Fibroblast of skin of right biceps (primary cell): ENCODE data around the gene ALG12.

ENCODE experiments used
- DNase-seq: peaks from one replicate; pipeline ENCODE4 v3.0.0-alpha.2; 2013

ALG12 gene

DNA sequence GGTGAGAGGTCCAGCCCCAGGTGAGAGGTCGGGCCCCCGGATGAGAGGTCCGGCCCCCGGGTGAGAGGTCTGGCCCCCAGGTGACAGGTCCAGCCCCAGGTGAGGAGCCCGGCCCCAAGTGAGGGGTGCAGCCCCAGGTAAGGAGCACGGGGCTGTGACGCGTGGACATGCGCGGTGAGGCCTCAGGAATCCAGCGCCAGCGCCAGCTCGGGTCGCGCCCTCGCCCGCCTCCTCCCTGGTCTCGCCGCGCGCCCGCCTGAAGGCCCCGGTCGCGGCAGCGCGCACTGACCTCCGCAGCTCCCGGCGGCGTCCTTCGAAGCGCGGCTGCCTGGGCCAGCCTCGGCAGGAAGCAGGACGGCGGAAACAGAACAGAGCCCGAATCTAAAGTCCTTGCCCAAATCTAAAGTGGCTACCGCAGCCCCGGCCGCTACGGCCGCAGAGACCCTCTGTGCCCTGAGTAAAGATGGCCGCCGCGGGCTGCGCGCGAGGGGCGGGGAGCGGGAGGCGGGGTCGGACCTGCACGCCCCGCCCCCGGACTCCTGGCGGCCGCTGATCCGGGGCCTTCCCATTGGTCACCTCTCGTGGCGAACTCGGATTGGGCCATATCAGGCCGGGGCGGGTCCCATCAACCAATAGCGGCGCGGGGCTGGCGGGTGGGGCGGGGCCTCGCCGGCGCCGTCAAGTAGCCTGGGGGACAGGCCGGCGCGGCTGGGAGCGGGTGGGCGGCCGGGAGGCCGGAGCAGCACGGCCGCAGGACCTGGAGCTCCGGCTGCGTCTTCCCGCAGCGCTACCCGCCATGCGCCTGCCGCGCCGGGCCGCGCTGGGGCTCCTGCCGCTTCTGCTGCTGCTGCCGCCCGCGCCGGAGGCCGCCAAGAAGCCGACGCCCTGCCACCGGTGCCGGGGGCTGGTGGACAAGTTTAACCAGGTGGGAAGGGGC is at the start of gene ALG12, which contains the start of gene CRELD2:
ALG12 (minus strand) TSS at position 465 of the 937 bp plus-strand sequence. CDS start 4,673 bp downstream, outside the sequence.
CRELD2 (plus strand) TSS at position 661 of the 937 bp plus-strand sequence; CDS start at position 797, 136 bp downstream.
- peak; percentile 97 for DNase-seq

DNA sequence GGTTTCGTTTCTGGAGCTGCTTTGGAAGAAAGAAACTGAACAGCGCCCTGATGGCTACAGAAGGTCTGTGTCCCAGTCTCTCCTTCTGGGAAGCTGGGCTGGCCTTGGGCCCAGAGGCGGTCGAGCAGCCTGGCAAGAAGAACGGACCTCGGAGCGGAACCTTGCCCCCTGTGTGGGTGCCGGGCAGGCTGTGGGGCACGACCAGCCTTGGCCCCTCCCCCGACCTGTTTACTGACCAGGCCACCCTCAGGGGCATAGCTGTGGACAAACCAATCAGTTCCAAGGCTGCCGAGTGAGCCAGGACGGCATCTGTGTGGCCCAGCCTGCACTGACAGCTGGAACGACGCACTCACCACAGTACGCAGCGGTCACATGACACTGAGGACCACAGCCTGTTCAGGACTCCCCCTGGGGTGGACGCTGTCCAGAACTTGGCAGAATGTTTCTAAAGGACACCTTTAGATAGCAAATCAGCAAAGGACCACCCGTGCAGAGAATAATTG is 49.5 kb upstream of the ALG12 start:
- no peak for DNase-seq

DNA sequence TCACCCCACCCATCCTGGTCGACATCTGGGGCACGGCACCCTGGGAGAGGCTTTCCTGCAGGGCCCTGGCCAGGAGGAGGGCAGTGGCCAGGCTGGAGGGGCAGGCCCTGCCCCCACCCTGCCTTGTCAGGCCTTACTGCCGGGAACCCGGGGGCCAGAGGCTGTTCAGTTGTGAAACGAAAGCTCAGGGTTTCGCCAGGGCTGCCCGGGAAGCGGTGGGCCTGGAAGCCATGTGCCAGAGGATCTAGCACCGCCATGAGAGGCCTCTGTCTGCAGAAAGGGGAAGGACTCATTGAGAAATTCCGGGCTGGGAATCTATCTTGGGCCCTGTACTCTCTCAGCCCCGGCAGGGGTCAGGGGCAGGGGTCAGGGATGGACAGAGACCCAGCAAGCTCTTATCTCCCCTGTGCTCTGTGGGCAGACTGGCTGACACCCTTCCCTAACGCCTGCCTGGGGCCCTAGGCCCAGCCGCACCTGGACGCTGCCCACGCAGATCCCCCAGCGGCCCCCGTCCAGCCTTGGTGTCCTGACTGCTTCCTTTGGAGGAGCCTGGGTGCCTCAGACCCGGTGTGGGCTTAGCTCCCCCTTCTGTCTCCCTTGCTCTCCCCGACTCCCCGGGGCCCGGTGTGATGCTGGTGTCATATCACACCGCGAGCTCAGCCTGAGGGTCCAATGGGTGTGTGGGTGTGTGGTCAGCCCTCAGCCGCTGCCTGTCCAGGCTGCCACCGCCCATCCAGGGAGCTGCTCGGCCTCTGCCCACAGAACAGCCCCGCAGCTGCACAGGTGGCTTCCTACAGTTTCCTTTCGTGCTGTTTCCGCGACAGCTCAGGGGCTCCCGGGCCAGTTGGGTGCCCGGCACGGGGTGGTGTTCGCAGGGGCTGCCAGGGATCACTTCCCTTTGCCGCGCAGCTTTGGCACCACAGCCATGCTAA is 48.8 kb upstream of the ALG12 start:
- DNase-seq: no peak

DNA sequence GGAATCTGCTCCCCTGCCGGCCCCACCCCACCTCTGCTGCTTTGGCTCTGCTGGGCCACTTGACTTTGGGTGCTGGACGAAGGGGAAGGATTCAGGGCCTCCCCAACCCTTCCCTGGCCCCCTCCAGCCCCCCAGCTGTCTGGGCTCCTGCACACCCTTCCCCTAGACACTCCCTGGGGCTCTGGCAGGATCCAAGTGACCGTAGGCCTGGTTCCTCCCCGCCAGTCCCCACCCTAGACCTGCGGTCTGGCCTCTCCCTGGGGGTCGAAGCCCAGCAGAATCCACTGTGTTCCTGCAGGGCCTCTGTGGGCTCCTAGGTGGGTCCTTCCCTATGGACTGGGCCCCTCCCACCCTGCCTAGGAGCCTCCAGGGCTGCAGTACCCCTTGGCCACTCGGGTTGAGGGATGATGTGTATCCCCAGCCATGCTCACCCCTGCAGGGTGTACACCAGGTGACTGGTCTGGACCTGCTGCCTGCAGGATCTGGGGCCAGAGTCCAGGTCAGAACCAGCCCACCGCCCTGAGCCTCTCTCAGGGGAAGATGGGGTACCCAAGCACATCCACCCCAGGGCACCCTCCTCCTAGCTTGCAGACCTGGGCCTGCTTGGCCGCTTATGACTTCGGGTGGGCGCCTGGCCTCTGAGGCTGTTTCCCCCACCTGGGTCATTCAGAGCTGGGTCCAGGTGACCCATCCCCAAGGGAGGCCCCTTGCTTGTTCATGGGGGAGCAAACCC is 48.0 kb upstream of the ALG12 start:
- no peak for DNase-seq

DNA sequence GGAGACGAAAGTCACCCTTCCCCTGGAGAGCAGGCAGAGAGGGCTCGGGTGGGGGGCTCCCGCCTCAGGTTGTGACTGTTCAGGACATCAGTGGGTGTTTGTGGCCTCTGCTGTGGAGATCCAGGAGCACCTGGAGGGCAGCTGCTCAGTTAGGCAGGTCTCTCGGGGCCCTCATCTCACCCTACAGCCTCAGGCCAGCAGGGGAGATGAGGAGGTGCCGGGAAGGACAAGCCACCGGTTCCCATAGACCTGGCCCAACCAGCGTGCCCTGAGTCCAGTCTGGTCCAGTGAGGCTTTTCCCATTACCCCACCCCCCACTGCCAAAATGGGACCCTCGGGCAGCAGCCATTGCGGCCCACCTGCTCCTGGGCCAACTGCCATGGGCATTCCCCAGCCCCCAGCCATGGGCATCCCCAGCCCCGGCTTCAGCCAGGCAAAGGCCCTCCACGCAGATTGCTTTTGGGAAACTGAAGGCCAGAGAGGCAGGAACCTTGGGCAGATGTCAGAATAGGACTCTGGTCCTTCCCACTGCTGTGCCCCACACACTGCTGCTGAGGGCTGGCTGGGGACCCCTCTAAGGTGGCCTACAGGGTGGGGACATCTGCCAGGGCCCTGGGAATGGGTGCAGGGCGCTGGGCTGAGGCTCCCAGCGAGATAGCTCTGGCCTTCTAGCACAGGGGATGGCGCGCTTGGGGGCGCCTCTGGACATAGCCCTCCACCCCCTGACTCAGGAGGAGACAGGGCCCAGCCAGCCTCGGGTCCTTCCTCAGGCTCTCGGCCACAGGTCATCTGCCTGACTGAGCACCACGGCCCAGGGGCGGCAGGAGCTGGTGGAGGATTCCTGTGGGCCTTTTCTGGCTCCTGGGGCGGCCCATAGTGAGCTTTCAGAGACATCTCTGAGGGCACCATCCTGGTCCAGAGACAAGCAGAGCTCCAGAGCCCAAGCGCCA is 47.1 kb upstream of the ALG12 start:
- no peak for DNase-seq

DNA sequence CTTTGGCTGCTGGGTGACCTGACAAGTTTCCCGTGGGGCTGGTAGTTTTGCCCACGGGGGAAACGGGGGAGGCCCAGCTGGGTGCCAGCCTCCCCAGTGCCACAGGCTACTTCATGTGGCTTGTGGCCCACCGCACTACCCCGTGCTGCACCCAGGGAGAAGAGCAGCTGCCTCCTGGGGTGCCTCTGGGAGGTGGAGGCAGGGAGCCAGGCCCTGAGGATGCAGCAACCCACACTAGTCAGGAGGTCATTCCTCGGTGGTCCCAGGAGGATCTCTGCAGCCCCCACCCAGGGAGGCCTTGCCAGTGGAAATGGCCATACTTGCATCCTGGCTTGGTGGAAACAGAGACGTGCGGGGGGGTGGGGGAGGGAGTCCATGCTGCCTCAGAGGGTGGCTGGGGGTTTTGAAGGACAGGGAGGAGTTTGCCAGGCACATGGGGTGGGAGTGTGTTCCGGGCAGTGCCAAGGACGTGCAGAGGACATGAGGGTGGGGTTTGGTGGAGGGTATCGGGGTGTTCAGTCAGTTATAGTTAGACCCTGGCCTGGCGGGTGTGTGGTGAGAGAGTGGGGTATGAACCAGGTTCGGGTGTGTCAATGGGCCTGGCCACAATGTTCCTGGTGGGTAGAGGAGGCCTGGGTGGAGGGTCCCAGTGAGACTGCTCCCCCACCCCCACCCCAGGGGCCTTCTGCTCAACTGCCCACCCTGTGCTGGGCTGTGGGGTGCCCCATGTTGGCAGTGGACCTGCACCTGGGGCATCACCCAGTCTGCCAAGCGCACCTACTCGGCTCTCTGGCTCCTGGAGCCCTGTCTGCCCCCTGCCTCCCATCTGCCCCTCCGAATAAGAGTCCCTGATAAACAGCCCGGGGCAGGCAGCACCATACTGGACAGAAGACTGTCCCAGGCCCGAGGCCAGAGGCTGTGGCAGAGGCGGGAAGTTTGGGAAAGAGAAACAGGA is 46.2 kb upstream of the ALG12 start:
- no peak for DNase-seq

DNA sequence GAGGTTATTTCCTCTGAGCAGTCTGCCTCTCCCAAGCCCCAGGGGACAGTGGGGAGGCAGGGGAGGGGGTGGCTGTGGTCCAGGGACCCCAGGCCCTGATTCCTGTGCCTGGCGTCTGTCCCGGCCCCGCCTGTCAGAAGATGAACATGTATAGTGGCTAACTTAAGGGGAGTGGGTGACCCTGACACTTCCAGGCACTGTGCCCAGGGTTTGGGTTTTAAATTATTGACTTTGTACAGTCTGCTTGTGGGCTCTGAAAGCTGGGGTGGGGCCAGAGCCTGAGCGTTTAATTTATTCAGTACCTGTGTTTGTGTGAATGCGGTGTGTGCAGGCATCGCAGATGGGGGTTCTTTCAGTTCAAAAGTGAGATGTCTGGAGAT is 45.4 kb upstream of the ALG12 start:
- DNase-seq: no peak

DNA sequence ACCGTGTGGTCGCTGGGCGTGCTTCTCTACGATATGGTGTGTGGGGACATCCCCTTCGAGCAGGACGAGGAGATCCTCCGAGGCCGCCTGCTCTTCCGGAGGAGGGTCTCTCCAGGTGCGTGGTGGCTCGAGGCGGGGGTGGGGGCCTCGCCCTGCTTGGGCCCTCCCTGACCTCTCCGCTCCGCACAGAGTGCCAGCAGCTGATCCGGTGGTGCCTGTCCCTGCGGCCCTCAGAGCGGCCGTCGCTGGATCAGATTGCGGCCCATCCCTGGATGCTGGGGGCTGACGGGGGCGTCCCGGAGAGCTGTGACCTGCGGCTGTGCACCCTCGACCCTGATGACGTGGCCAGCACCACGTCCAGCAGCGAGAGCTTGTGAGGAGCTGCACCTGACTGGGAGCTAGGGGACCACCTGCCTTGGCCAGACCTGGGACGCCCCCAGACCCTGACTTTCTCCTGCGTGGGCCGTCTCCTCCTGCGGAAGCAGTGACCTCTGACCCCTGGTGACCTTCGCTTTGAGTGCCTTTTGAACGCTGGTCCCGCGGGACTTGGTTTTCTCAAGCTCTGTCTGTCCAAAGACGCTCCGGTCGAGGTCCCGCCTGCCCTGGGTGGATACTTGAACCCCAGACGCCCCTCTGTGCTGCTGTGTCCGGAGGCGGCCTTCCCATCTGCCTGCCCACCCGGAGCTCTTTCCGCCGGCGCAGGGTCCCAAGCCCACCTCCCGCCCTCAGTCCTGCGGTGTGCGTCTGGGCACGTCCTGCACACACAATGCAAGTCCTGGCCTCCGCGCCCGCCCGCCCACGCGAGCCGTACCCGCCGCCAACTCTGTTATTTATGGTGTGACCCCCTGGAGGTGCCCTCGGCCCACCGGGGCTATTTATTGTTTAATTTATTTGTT is 44.8 kb upstream of the ALG12 start:
- DNase-seq: no peak

DNA sequence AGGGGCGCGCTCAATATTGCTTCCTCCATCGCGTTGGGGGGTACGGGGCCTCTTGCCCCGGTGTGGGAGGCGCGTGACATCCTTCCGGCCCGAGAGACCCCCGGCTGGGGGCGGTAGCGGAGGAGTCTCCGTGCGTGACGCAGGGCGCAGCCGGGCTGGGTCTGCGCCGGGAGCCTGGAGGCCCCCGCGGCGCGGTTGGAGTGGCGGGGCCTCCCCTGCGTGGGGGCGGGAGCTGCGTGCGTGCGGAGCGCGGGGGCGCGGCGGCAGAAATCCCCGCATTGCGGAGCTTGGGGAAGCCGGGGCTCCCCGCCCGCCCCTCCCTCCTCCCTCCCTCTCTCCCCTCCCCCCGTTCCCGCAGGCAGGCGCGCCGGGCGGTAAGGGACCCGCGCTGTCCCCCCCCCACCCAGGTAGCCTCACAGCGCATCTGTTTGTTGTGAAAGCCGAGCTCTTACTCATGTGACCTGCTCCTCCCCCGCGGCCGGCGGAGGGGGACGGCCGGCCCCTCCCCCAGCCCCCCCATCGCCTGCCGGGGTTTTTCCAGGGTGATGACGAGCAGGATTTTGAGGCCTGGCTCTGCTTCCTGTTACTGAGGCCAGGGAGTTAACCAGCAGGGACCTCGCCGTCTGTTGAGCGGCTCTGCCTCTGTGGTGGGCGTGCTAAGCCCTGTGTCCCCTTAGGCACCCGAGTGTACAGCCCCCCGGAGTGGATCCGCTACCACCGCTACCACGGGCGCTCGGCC is 43.9 kb upstream of the ALG12 start:
- DNase-seq: peak; percentile 95

DNA sequence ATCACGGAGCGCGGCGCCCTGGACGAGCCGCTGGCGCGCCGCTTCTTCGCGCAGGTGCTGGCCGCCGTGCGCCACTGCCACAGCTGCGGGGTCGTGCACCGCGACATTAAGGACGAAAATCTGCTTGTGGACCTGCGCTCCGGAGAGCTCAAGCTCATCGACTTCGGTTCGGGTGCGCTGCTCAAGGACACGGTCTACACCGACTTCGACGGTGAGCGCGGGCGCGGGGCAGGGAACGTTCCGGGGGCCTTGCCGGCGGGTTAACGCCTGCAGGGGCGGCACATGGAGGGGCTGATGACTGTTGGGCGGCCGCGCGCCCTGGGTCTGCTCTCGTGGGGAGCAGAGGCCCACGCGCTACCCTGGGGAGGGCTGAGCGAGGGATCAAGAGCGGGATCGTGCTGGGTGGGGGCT is 43.4 kb upstream of the ALG12 start:
- peak; percentile 22 for DNase-seq

DNA sequence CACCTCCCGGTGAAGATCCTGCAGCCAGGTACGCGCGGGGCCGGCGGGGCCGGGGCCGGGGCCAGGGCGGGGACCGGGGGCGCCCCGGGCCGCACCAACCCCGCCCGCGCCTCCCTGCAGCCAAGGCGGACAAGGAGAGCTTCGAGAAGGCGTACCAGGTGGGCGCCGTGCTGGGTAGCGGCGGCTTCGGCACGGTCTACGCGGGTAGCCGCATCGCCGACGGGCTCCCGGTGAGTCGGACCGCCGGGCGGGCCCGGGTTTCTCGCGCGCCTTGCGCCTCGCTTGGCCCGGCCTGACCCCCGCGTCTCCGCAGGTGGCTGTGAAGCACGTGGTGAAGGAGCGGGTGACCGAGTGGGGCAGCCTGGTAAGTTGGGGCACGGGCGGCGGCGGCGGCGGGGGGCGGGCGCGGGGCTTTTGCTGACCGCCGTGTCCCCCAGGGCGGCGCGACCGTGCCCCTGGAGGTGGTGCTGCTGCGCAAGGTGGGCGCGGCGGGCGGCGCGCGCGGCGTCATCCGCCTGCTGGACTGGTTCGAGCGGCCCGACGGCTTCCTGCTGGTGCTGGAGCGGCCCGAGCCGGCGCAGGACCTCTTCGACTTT is 42.9 kb upstream of the ALG12 start:
- DNase-seq: peak; percentile 47

DNA sequence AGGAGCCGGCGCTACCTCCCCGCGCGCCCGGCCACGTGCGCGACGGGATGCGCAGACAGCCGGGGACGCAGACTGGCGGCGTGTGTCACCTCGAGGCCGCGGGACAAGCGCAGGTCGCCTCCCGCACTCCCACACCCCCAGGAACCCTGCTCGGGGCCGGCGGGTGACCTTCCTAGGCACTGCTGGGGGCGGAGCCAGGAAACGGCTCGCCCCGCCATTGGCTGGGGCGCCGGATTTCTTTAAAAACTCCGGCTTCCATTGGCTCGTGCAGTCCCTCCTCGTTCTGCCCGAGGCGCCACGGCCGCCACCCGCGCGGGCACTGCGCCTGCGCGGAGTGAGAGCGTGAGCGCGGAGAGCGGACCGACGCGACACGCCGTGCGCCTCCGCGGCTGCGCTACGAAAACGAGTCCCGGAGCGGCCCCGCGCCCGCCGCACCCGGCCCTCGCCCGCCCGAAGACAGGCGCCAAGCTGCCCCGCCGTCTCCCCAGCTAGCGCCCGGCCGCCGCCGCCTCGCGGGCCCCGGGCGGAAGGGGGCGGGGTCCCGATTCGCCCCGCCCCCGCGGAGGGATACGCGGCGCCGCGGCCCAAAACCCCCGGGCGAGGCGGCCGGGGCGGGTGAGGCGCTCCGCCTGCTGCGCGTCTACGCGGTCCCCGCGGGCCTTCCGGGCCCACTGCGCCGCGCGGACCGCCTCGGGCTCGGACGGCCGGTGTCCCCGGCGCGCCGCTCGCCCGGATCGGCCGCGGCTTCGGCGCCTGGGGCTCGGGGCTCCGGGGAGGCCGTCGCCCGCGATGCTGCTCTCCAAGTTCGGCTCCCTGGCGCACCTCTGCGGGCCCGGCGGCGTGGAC is 42.1 kb upstream of the ALG12 start, which contains the start of gene PIM3:
PIM3 (plus strand) TSS at position 614 of the 846 bp plus-strand sequence; CDS start at position 790, 176 bp downstream.
- peak; percentile 98 for DNase-seq

DNA sequence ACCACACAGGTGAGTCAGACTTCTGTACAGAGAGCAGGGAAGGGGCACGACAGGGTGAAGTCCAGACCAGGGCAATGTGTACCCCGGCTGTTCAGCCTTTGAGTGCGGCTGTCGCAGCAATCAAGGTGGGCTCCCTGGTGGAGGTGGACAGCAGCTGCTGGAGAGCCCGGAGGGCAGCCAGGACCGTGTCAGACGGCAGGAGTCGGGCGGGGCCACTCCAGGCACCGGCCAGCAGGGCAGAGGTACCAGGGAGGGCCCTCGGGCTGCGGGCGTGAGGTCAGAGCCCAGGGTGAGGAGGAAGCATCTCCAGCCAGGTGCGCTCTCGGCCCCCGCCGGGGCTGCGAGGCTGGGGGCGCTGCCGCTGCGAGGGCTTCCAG is 41.5 kb upstream of the ALG12 start:
- DNase-seq: peak; percentile 40

DNA sequence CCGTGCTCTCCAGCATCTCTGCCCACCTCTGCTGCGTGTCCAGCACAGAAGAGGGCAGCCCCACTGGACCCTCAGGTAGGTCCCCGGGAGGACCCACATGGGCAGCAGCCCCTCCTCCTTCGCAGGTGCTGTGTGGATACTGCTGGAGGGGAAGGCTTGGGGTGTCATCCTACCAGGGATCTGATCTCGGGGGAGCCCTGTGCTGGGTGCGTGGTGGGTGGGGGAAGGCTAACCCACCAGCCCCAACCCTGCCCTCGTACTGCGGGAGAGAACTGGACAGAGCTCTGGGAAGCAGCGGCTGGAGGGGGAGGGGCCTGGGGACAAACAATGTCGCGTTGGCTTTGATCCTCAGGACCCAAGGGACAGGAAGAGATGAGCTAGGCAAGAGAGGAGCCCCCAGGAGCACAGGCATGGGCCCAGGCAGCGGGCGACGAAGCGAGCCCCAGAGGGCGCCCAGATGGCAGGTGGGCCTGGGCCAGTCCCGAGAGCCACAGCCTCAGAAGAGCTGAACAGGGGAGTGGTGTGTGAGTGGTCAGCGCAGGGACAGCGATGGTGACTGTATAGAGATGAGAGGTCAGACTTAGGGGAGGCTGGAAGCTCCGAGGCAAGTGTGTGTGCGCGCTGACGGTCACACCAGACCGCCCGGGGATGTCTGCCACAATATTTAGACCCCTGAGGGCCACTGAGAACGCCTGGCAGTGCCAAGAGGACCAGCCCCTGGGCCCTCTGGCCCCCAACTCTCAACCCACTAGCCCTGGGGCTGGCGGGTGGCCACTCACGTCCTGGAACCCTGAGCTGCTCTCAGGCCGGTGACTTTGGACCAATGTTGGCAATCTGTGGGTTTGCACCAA is 40.9 kb upstream of the ALG12 start:
- DNase-seq: no peak

DNA sequence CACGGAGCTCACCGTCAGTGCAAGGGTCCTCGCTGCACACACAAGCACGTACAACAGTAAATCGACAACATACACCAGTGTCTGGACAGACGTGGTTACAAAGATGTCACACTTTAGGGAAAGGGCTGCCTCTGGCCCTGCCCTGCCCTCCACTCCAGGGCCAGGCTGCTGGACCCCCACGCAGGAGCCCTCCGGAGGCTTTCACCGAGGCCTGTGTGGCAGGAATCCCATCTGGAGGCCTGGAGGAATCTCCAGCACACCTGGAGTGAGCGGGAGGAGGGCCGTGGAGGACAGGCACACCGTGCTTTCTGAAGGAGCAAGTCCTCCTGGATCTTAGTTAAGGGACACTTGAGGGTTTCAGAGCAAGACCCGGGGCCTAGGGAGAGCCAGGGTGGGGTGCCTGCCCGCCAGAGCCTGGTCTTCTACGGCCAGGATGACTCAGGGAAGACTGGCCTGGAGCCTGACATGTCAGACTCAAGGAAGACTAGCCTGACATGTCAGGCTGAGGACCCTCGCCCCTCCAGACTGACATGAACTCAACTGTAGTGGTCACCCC is 40.2 kb upstream of the ALG12 start:
- no peak for DNase-seq
